ENCODE measurements around the gene TMEM213.

TMEM213 gene

DNA sequence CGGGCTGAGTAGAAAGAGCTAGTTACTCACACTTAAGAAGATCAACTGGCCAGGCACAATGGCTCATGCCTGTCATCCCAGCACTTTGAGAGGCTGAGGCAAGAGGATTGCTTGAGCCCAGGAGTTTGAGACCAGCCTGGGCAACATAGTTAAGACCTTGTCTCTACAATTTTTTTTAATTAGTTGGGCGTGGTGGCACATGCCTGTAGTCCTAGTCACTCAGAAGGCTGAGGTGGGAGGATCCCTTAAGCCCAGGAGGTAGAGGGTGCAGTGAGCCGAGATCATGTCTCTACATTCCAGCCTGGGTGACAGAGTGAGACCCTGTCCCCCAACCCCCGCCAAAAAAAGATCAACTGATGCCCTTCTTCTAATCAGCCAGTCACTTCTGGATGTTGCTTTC lies 74.8 kb downstream of the TMEM213 start:
- no peak for DNase-seq (ENCODE audit: low read depth)
- H3K4me3 ChIP-seq (ENCODE audit: low read depth, low read length): no peak overlapping the region
- in situ Hi-C loops (cut with HindIII; ENCODE audit: low sequenced_read_pairs): no loop called here
- TF ChIP-seq, protein P1, sequence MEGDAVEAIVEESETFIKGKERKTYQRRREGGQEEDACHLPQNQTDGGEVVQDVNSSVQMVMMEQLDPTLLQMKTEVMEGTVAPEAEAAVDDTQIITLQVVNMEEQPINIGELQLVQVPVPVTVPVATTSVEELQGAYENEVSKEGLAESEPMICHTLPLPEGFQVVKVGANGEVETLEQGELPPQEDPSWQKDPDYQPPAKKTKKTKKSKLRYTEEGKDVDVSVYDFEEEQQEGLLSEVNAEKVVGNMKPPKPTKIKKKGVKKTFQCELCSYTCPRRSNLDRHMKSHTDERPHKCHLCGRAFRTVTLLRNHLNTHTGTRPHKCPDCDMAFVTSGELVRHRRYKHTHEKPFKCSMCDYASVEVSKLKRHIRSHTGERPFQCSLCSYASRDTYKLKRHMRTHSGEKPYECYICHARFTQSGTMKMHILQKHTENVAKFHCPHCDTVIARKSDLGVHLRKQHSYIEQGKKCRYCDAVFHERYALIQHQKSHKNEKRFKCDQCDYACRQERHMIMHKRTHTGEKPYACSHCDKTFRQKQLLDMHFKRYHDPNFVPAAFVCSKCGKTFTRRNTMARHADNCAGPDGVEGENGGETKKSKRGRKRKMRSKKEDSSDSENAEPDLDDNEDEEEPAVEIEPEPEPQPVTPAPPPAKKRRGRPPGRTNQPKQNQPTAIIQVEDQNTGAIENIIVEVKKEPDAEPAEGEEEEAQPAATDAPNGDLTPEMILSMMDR (IDR thresholded peaks at IDR 0.05; ENCODE audit: low read depth, low read length, missing control alignments): no peak

DNA sequence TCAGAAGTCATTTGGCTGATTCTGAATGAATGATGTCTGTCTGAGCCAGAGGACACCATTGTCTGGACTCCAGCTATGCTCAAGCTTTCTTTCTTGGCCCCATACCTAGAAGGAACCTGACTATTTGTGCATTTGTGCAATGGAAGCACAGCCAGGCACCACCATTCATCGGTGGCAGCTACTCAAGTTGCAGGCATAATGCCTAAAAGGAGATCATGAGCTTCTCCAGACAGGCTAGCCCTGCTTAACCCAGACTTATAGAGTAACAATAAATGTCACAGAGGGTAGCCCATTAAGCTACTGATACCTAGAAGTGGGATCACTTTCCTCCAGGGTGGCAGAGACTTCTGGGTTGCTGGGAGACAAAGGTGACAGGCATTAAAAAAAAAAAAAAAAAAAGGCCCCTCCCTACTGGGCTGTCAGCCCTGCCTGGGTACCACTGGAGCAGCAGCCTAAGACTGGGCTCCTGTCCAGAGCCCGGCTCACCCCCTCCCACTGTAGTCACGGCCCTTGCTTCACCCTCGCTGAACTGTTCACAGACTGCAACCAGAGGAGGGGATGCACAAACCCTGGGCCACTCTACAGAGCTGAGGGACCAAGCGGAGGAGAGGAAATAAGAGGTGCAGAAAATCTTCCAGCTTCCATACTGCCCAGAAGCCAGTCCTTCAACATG lies 75.6 kb downstream of the TMEM213 start:
- in situ Hi-C loops (cut with HindIII; ENCODE audit: low sequenced_read_pairs): no loop called here
- TF ChIP-seq, protein P1 (IDR thresholded peaks at IDR 0.05; ENCODE audit: low read depth, low read length, missing control alignments): no peak
- no peak for DNase-seq (ENCODE audit: low read depth)

DNA sequence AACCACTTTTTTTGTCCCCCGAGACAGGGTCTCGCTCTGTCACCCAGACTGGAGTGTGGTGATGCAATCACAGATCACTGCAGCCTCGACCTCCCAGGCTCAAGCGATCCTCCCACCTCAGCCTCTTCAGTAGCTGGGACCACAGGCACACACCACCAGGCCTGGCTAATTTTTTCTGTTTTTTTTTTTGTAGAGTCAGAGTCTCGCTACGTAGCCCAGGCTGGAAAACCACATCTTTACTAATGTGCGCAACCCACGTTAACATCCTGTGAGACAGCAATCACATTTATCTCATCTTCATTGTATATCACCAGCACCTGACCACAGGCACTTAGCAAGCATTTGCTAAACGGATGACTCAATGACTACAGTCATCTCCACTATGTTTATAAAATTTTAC lies 78.0 kb downstream of the TMEM213 start:
- no peak overlapping the region for H3K4me3 ChIP-seq (ENCODE audit: low read depth, low read length)
- no peak for DNase-seq (ENCODE audit: low read depth)
- in situ Hi-C loops (cut with HindIII; ENCODE audit: low sequenced_read_pairs): no loop called here
- TF ChIP-seq, protein P1 (IDR thresholded peaks at IDR 0.05; ENCODE audit: low read depth, low read length, missing control alignments): no peak

More for the DNA sequence above, 75.6 kb downstream of the TMEM213 start:
- H3K4me3 ChIP-seq (ENCODE audit: low read depth, low read length): no peak overlapping the region

DNA sequence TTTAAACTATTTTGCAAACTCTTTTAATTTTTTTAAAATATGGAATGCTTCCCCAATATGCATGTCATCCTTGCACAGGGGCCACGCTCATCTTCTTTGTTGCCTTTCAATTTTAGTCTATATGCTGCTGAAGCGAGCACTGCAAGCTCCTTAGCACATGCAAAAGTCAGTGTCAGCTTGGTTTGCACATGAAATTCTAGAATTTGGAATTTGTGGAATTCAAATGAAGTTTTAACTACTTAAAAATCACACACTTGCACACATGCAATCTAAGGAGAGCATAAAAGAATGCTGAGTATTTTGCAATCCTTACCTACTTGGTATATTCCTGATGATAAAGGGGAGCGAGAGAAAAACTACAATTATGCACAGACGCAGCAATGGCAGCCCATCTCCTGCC lies 78.5 kb downstream of the TMEM213 start:
- no peak overlapping the region for H3K4me3 ChIP-seq (ENCODE audit: low read depth, low read length)
- DNase-seq (ENCODE audit: low read depth): no peak
- in situ Hi-C loops (cut with HindIII; ENCODE audit: low sequenced_read_pairs): no loop called here
- TF ChIP-seq, protein P1 (IDR thresholded peaks at IDR 0.05; ENCODE audit: low read depth, low read length, missing control alignments): no peak

DNA sequence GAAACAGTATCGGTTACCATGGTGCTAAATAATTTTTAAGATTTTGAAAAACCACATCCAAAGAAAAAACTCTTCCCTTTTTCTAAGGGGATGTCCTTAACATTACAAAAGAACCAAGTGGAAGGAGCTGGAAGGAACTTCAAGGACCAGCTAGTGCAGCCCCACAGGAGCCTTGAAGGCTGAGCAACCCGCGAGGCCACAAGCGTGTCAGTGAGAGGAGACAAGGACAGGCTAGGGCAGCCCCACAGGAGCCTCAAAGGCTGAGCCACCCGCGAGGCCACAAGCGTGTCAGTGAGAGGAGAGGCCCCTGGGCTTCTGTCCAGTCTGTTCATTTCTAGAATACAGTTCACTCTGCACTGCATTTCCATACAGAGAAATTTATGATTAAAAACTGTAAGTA lies 80.3 kb downstream of the TMEM213 start:
- H3K4me3 ChIP-seq (ENCODE audit: low read depth, low read length): no peak overlapping the region
- TF ChIP-seq, protein P1 (IDR thresholded peaks at IDR 0.05; ENCODE audit: low read depth, low read length, missing control alignments): no peak
- in situ Hi-C loops (cut with HindIII; ENCODE audit: low sequenced_read_pairs): no loop called here
- DNase-seq (ENCODE audit: low read depth): no peak

DNA sequence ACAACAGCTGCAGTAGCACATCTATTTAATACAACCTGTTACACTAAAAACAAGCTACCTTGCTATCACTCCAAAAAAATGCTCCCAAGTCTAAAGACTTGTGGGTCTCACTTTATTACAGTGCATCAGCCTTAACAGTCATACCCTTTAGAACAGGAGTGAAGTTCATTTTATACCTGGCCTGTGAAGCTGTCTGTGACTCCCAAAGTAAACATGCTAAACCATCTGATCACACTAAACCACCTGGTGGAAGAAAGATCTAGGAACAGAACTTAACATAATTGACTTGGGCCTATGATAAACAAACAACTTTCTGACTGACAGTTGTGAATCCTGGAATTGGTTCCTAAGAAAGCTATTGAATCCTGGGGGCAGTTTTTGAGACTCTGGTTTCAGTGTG lies 81.1 kb downstream of the TMEM213 start:
- DNase-seq (ENCODE audit: low read depth): no peak
- TF ChIP-seq, protein P1 (IDR thresholded peaks at IDR 0.05; ENCODE audit: low read depth, low read length, missing control alignments): no peak
- no peak overlapping the region for H3K4me3 ChIP-seq (ENCODE audit: low read depth, low read length)
- in situ Hi-C loops (cut with HindIII; ENCODE audit: low sequenced_read_pairs): no loop called here

Data from astrocyte of the cerebellum (primary cell).